A549 (cell line): ENCODE results near the gene SMAD3.

Experiments
- ELK1 ChIP-seq: fragments of 150-350 bp; IDR thresholded peaks from 2 replicates; pipeline ENCODE4 v1.6.1; 2014; ENCODE audit warnings: low read depth, mild to moderate bottlenecking, low read length
- POLR2AphosphoS2 ChIP-seq: conservative IDR thresholded peaks from 2 replicates; pipeline ENCODE4 v1.6.1; 2012; ENCODE audit warnings: low read length, improper control_type of control experiment, inconsistent platforms
- RCOR1 ChIP-seq: fragments of 150-350 bp; IDR thresholded peaks from 2 replicates; pipeline ENCODE4 v1.6.1; 2014; ENCODE audit warnings: antibody characterized with exemption, low read length, low read depth
- REST ChIP-seq: fragments of 200-600 bp; sonication (generic); IDR thresholded peaks from 2 replicates; pipeline ENCODE4 v1.6.1; 2016; ENCODE audit warnings: antibody characterized with exemption, mild to moderate bottlenecking, moderate library complexity
- USF2 ChIP-seq: fragments of 450-650 bp; IDR thresholded peaks from 2 replicates; pipeline ENCODE4 v1.6.1; 2014; ENCODE audit warnings: antibody characterized with exemption
- TF ChIP-seq, protein P1 (sequence below): fragments of >200 bp; sonication (Bioruptor Twin); formaldehyde crosslinking; IDR thresholded peaks from 3 replicates; pipeline ENCODE4 v1.5.1; 2016

GRCh38 chr15:67149773-67150022, 84.3 kb downstream of the SMAD3 start:
- TF ChIP-seq ELK1 (no peak), RCOR1 (no peak), USF2 (no peak), REST (no peak), POLR2AphosphoS2 (no peak)
- TF ChIP-seq, protein P1, sequence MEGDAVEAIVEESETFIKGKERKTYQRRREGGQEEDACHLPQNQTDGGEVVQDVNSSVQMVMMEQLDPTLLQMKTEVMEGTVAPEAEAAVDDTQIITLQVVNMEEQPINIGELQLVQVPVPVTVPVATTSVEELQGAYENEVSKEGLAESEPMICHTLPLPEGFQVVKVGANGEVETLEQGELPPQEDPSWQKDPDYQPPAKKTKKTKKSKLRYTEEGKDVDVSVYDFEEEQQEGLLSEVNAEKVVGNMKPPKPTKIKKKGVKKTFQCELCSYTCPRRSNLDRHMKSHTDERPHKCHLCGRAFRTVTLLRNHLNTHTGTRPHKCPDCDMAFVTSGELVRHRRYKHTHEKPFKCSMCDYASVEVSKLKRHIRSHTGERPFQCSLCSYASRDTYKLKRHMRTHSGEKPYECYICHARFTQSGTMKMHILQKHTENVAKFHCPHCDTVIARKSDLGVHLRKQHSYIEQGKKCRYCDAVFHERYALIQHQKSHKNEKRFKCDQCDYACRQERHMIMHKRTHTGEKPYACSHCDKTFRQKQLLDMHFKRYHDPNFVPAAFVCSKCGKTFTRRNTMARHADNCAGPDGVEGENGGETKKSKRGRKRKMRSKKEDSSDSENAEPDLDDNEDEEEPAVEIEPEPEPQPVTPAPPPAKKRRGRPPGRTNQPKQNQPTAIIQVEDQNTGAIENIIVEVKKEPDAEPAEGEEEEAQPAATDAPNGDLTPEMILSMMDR = no peak
